Duodenal mucosa (tissue), 2 donors: Measurements from ENCODE around the gene DTWD2.
"Not testable (repeated sequence)": the region's sequence is repeated elsewhere in the genome, so short reads cannot be mapped to it uniquely, and the experiment has no call there.

Source experiments
- H3K27ac ChIP-seq: one replicate; pipeline ENCODE4 v1.7.0; 2013; ENCODE audit warnings: low read depth, low read length
- H3K27me3 ChIP-seq, 2 donors: one replicate each; pipeline ENCODE4 v1.7.0; 2013; ENCODE audit warnings: low read length in 2 of 2, control low read depth in 1 of 2; ENCODE audit not compliant: insufficient read depth in 2 of 2, control insufficient read depth in 1 of 2
- H3K36me3 ChIP-seq, 2 donors: one replicate each; pipeline ENCODE4 v1.7.0; 2013; ENCODE audit warnings: low read length in 2 of 2, control low read depth in 1 of 2; ENCODE audit not compliant: insufficient read depth in 2 of 2, control insufficient read depth in 1 of 2
- H3K4me1 ChIP-seq, 2 donors: one replicate each; pipeline ENCODE4 v1.7.0; 2013; ENCODE audit warnings: low read length in 2 of 2, control low read depth in 1 of 2; ENCODE audit not compliant: insufficient read depth in 2 of 2, control insufficient read depth in 1 of 2
- H3K4me3 ChIP-seq, 2 donors: one replicate each; pipeline ENCODE4 v1.7.0; 2013; ENCODE audit warnings: low read length in 2 of 2, low read depth in 1 of 2
- H3K9ac ChIP-seq, 2 donors: one replicate each; pipeline ENCODE4 v1.7.0; 2013; ENCODE audit warnings: low read length in 2 of 2, low read depth in 1 of 2
- H3K9me3 ChIP-seq, 2 donors: one replicate each; pipeline ENCODE4 v1.7.0; 2013; ENCODE audit warnings: low read length in 2 of 2, control low read depth in 1 of 2; ENCODE audit not compliant: control insufficient read depth in 1 of 2

Gene DTWD2

GRCh38 chr5:118923295-118924005 lies 64.9 kb downstream of the DTWD2 start:
- Histone ChIP-seq H3K9ac (no peak overlapping the region), H3K27me3 (no peaks in the 10 kb centered on the region), H3K4me3 (no peak overlapping the region), H3K36me3 (peaks cover 0 to 3% of the 10 kb centered on the region in 2 donors), H3K4me1 (no peaks in the 10 kb centered on the region), H3K9me3 (no peaks in the 10 kb centered on the region), H3K27ac (no peak overlapping the region)

- no peak overlapping the region for H3K27ac ChIP-seq
- H3K9ac ChIP-seq = no peak overlapping the region
- H3K4me3 ChIP-seq = no peak overlapping the region
- peaks cover 0 to 2% of the 10 kb centered on the region in 2 donors for H3K36me3 ChIP-seq
- no peaks in the 10 kb centered on the region for H3K27me3 ChIP-seq
- H3K9me3 ChIP-seq = no peaks in the 10 kb centered on the region
- H3K4me1 ChIP-seq = no peaks in the 10 kb centered on the region
Observed at GRCh38 chr5:118921866-118922265, 66.5 kb downstream of the DTWD2 start.

- Histone ChIP-seq H3K4me3 (no peak overlapping the region), H3K36me3 (no peaks in the 10 kb centered on the region), H3K9ac (no peak overlapping the region), H3K27ac (no peak overlapping the region), H3K27me3 (no peaks in the 10 kb centered on the region), H3K4me1 (no peaks in the 10 kb centered on the region), H3K9me3 (no peaks in the 10 kb centered on the region)
Observed at GRCh38 chr5:118919016-118919415, 69.3 kb downstream of the DTWD2 start.

GRCh38 chr5:118918232-118918631 lies 70.1 kb downstream of the DTWD2 start:
- Histone ChIP-seq H3K27me3 (no peaks in the 10 kb centered on the region), H3K27ac (no peak overlapping the region), H3K9me3 (no peaks in the 10 kb centered on the region), H3K36me3 (no peaks in the 10 kb centered on the region), H3K4me1 (no peaks in the 10 kb centered on the region), H3K9ac (no peak overlapping the region), H3K4me3 (no peak overlapping the region)

GRCh38 chr5:118907536-118907935 lies 80.8 kb downstream of the DTWD2 start:
- H3K9ac ChIP-seq, H3K27me3 ChIP-seq, H3K4me1 ChIP-seq, H3K36me3 ChIP-seq, H3K4me3 ChIP-seq, H3K9me3 ChIP-seq, H3K27ac ChIP-seq: not testable (repeated sequence)

- Histone ChIP-seq H3K27me3 (no peaks in the 10 kb centered on the region), H3K36me3 (no peaks in the 10 kb centered on the region), H3K4me3 (no peak overlapping the region), H3K9ac (no peak overlapping the region), H3K27ac (no peak overlapping the region), H3K9me3 (no peaks in the 10 kb centered on the region), H3K4me1 (no peaks in the 10 kb centered on the region)
Observed at GRCh38 chr5:118906947-118907346, 81.4 kb downstream of the DTWD2 start.

- Histone ChIP-seq H3K27me3 (no peaks in the 10 kb centered on the region), H3K4me3 (no peak overlapping the region), H3K4me1 (no peaks in the 10 kb centered on the region), H3K9ac (no peak overlapping the region), H3K9me3 (no peaks in the 10 kb centered on the region), H3K36me3 (no peaks in the 10 kb centered on the region), H3K27ac (no peak overlapping the region)
Observed at GRCh38 chr5:118905196-118905595, 83.2 kb downstream of the DTWD2 start.

- H3K27me3 ChIP-seq = no peaks in the 10 kb centered on the region
- no peaks in the 10 kb centered on the region for H3K9me3 ChIP-seq
- no peak overlapping the region for H3K4me3 ChIP-seq
- H3K27ac ChIP-seq = no peak overlapping the region
- H3K4me1 ChIP-seq = no peaks in the 10 kb centered on the region
- H3K36me3 ChIP-seq = no peaks in the 10 kb centered on the region
- no peak overlapping the region for H3K9ac ChIP-seq
Observed at GRCh38 chr5:118902656-118903438, 85.5 kb downstream of the DTWD2 start.

- no peaks in the 10 kb centered on the region for H3K4me1 ChIP-seq
- H3K4me3 ChIP-seq = no peak overlapping the region
- no peak overlapping the region for H3K9ac ChIP-seq
- no peaks in the 10 kb centered on the region for H3K27me3 ChIP-seq
- H3K9me3 ChIP-seq = no peaks in the 10 kb centered on the region
- no peaks in the 10 kb centered on the region for H3K36me3 ChIP-seq
- H3K27ac ChIP-seq = no peak overlapping the region
Observed at GRCh38 chr5:118894709-118895108, 93.6 kb downstream of the DTWD2 start.

- H3K4me1 ChIP-seq = no peaks in the 10 kb centered on the region
- H3K27ac ChIP-seq = no peak overlapping the region
Observed at GRCh38 chr5:118891252-118891651, 97.1 kb downstream of the DTWD2 start.

More at GRCh38 chr5:118891252-118891651, 97.1 kb downstream of the DTWD2 start:
- Histone ChIP-seq H3K4me3 (no peak overlapping the region), H3K27me3 (no peaks in the 10 kb centered on the region), H3K36me3 (no peaks in the 10 kb centered on the region), H3K9ac (no peak overlapping the region), H3K9me3 (no peaks in the 10 kb centered on the region)
